22Rv1 (cell line): ENCODE results near the gene BBX.

Experiments
- CTCF ChIP-seq: fragments of 450-650 bp; IDR thresholded peaks from 2 replicates; pipeline ENCODE4 v1.5.1; 2017; ENCODE audit warnings: mild to moderate bottlenecking
- ZFX ChIP-seq: fragments of 450-650 bp; IDR thresholded peaks from 2 replicates; pipeline ENCODE4 v1.6.1; 2017; ENCODE audit warnings: antibody characterized with exemption, borderline replicate concordance

- TF ChIP-seq CTCF, result no peak
- no peak for TF ChIP-seq ZFX
Observed at GRCh38 chr3:107637416-107638183, 114.8 kb downstream of the BBX start.
